ENCODE results near the gene PABPN1L. TPM values are rescaled to one million over a fixed set of nuclear protein-coding genes. Genes with fewer than 3 reads are reported as not detected.
A peak's percentile ranks its signal among the peaks of the same experiment; 100 is the strongest.

PABPN1L gene
- total RNA-seq, 1 donor from 2014 or later, result not detected

- peaks cover 4% of the 10 kb centered on the region for H3F3A ChIP-seq (ENCODE audit: low read depth)
- Mint-ChIP-seq H3K27me3 (ENCODE audit: insufficient read depth, low read depth) (peaks cover 2% of the 10 kb centered on the region), H3K9me3 (no peaks in the 10 kb centered on the region), H3K36me3 (peaks cover 5% of the 10 kb centered on the region), H3K27ac (peak overlapping the region; percentile 42), H3K4me3 (peak overlapping the region; percentile 85), H3K4me1 (peaks cover 24% of the 10 kb centered on the region)
- no peak for TF ChIP-seq CTCF (IDR thresholded peaks at IDR 0.05)
- TF ChIP-seq EZH2 (IDR thresholded peaks at IDR 0.05), result no peak
- no peak for TF ChIP-seq EZH2phosphoT487 (IDR thresholded peaks at IDR 0.05)
- DNase-seq (ENCODE audit: low spot score), result no peak
- H3K4me2 ChIP-seq, result peak overlapping the region; percentile 97
- peak overlapping the region; percentile 93 for H3K4me3 ChIP-seq
- H2AFZ ChIP-seq (replicated peaks), result no peak overlapping the region
- H3K9ac ChIP-seq, result no peak overlapping the region
- H3K27me3 ChIP-seq, result no peaks in the 10 kb centered on the region
- H4K20me1 ChIP-seq (ENCODE audit: low read depth), result peaks cover 14% of the 10 kb centered on the region
- no peak overlapping the region for H3K27ac ChIP-seq
- peaks cover 4% of the 10 kb centered on the region for H3K4me1 ChIP-seq
- peaks cover 14% of the 10 kb centered on the region for H3K79me2 ChIP-seq (ENCODE audit: low read depth)
- H3K36me3 ChIP-seq, result no peaks in the 10 kb centered on the region
- H3K9me3 ChIP-seq (ENCODE audit: low read depth), result no peaks in the 10 kb centered on the region
These were observed 10.7 kb downstream of the PABPN1L start for GRCh38 chr16:88855736-88856121.

GRCh38 chr16:88855176-88855575, 11.3 kb downstream of the PABPN1L start:
- peaks cover 4% of the 10 kb centered on the region for H3F3A ChIP-seq (ENCODE audit: low read depth)
- DNase-seq (ENCODE audit: low spot score), result no peak
- H3K9me3 ChIP-seq (ENCODE audit: low read depth), result no peaks in the 10 kb centered on the region
- Mint-ChIP-seq H3K36me3 (peaks cover 5% of the 10 kb centered on the region), H3K27ac (peak overlapping the region; percentile 44), H3K27me3 (ENCODE audit: insufficient read depth, low read depth) (peaks cover 2% of the 10 kb centered on the region), H3K4me3 (peak overlapping the region; percentile 85), H3K9me3 (no peaks in the 10 kb centered on the region), H3K4me1 (peaks cover 24% of the 10 kb centered on the region)
- H3K36me3 ChIP-seq, result no peaks in the 10 kb centered on the region
- H3K9ac ChIP-seq, result no peak overlapping the region
- H3K27me3 ChIP-seq, result no peaks in the 10 kb centered on the region
- H4K20me1 ChIP-seq (ENCODE audit: low read depth), result peaks cover 14% of the 10 kb centered on the region
- no peak for TF ChIP-seq EZH2phosphoT487 (IDR thresholded peaks at IDR 0.05)
- TF ChIP-seq EZH2 (IDR thresholded peaks at IDR 0.05), result no peak
- TF ChIP-seq CTCF (IDR thresholded peaks at IDR 0.05), result no peak
- peaks cover 14% of the 10 kb centered on the region for H3K79me2 ChIP-seq (ENCODE audit: low read depth)
- H3K4me3 ChIP-seq, result no peak overlapping the region
- no peak overlapping the region for H2AFZ ChIP-seq (replicated peaks)
- peaks cover 4% of the 10 kb centered on the region for H3K4me1 ChIP-seq
- H3K4me2 ChIP-seq, result no peak overlapping the region
- no peak overlapping the region for H3K27ac ChIP-seq

GRCh38 chr16:88854306-88855111, 12.0 kb downstream of the PABPN1L start:
- H3K27me3 Mint-ChIP-seq (ENCODE audit: insufficient read depth, low read depth), result peaks cover 2% of the 10 kb centered on the region
- Histone ChIP-seq H3K9ac (no peak overlapping the region), H3K27ac (no peak overlapping the region), H3K4me3 (no peak overlapping the region), H4K20me1 (ENCODE audit: low read depth) (peaks cover 14% of the 10 kb centered on the region), H3K9me3 (ENCODE audit: low read depth) (no peaks in the 10 kb centered on the region), H3K27me3 (no peaks in the 10 kb centered on the region), H3K4me1 (peaks cover 4% of the 10 kb centered on the region), H3K79me2 (ENCODE audit: low read depth) (peaks cover 14% of the 10 kb centered on the region), H3K36me3 (no peaks in the 10 kb centered on the region), H3F3A (ENCODE audit: low read depth) (peaks cover 4% of the 10 kb centered on the region), H3K4me2 (no peak overlapping the region), H2AFZ (replicated peaks) (no peak overlapping the region)
- no peaks in the 10 kb centered on the region for H3K9me3 Mint-ChIP-seq
- TF ChIP-seq EZH2phosphoT487 (IDR thresholded peaks at IDR 0.05) (no peak), CTCF (IDR thresholded peaks at IDR 0.05) (no peak), EZH2 (IDR thresholded peaks at IDR 0.05) (no peak)
- peak overlapping the region; percentile 85 for H3K4me3 Mint-ChIP-seq
- DNase-seq (ENCODE audit: low spot score), result no peak
- peaks cover 4% of the 10 kb centered on the region for H3K36me3 Mint-ChIP-seq
- H3K4me1 Mint-ChIP-seq, result peaks cover 24% of the 10 kb centered on the region
- H3K27ac Mint-ChIP-seq, result no peak overlapping the region

Measured in neural progenitor cell (in vitro differentiated cells).